Endothelial cell of umbilical vein (primary cell): ENCODE data around the gene ITPR2. TPM values are rescaled to one million over a fixed set of nuclear protein-coding genes. Genes with fewer than 3 reads are reported as not detected.

Experiments used
- BruUV-seq: library from RNA; stranded (reverse); fragments of 400-500 nt; replicated peaks from 2 replicates; lab custom pipeline; 2021; lab: Mats Ljungman, UMichigan
- CTCF ChIA-PET: fragments of 300-600, 350-600 bp; sonication (Branson Sonifier 250); formaldehyde crosslinking; loops from one replicate; lab custom pipeline; 2021; ENCODE audit warnings: antibody characterized with exemption, inconsistent platforms; lab: Charles Lee
- POLR2A ChIA-PET: fragments of 300-600, 350-600 bp; sonication (Branson Sonifier 250); formaldehyde crosslinking; loops from one replicate; lab custom pipeline; 2021; ENCODE audit warnings: antibody characterized with exemption, inconsistent platforms; lab: Charles Lee
- DNase-seq: peaks from one replicate; pipeline ENCODE4 v3.0.0-alpha.2; 2011; ENCODE audit warnings: low read depth, low spot score
- FAIRE-seq: peaks from 2 replicates; lab custom pipeline; 2011; peaks lifted over from hg19 to GRCh38; lab: Jason Lieb, UNC
- H2AFZ ChIP-seq: 2 replicates; pipeline ENCODE4 v1.6.0; 2012; ENCODE audit warnings: low read depth, low read length, control low read depth, inconsistent platforms
- H3K27ac ChIP-seq: 2 replicates; pipeline ENCODE4 v1.5.1; 2011; ENCODE audit warnings: low read depth, mild to moderate bottlenecking, control low read depth, low read length, moderate library complexity; ENCODE audit not compliant: insufficient read depth
- H3K27me3 ChIP-seq, 2 experiments: 2 replicates each; pipeline versions ENCODE4 v1.6.0 to v1.6.1; 2011; ENCODE audit warnings: low read length in 2 of 2, mixed read lengths in 1 of 2; ENCODE audit not compliant: control insufficient read depth in 2 of 2, insufficient read depth in 2 of 2
- H3K36me3 ChIP-seq, 2 experiments: 2 replicates in 1 of 2; 3 replicates in 1 of 2; pipeline ENCODE4 v1.5.1; 2011; ENCODE audit warnings: low read length in 2 of 2, mild to moderate bottlenecking in 1 of 2, moderate library complexity in 1 of 2; ENCODE audit not compliant: control insufficient read depth in 2 of 2, insufficient read depth in 2 of 2; ENCODE audit errors: extremely low read depth in 1 of 2
- H3K4me1 ChIP-seq: 3 replicates; pipeline ENCODE4 v1.5.1; 2011; ENCODE audit warnings: mild to moderate bottlenecking, low read length; ENCODE audit not compliant: control insufficient read depth, insufficient read depth; ENCODE audit errors: extremely low read depth
- H3K4me2 ChIP-seq: 2 replicates; pipeline ENCODE4 v1.6.1; 2011; ENCODE audit warnings: low read length, control low read depth, mixed read lengths; ENCODE audit not compliant: insufficient read depth
- H3K4me3 ChIP-seq, 3 experiments: fragments of 200-600 bp in 1 of 3; sonication (generic), shearing (Covaris generic) in 1 of 3; replicated peaks in 1 of 3; 2 replicates each; pipeline ENCODE4 v1.5.1; 2011 to 2016; ENCODE audit warnings: control low read depth in 3 of 3, low read length in 3 of 3, mild to moderate bottlenecking in 2 of 3, inconsistent platforms in 1 of 3, low read depth in 1 of 3, moderate library complexity in 1 of 3; ENCODE audit not compliant: insufficient read depth in 1 of 3
- H3K79me2 ChIP-seq: 2 replicates; pipeline ENCODE4 v1.6.0; 2012; ENCODE audit warnings: low read length, inconsistent platforms; ENCODE audit not compliant: control insufficient read depth, insufficient read depth
- H3K9ac ChIP-seq: replicated peaks from 2 replicates; pipeline ENCODE3; 2011; ENCODE audit warnings: low read length, control low read depth; ENCODE audit not compliant: insufficient read depth; ENCODE audit errors: extremely low read depth
- H3K9me1 ChIP-seq: replicated peaks from 3 replicates; pipeline ENCODE4 v1.6.0; 2011; ENCODE audit warnings: mild to moderate bottlenecking, low read length; ENCODE audit not compliant: control insufficient read depth, insufficient read depth; ENCODE audit errors: extremely low read depth
- H3K9me3 ChIP-seq: replicated peaks from 2 replicates; pipeline ENCODE4 v1.5.1; 2012; ENCODE audit warnings: low read length, inconsistent platforms; ENCODE audit not compliant: control insufficient read depth, insufficient read depth
- H4K20me1 ChIP-seq: replicated peaks from 2 replicates; pipeline ENCODE3; 2011; ENCODE audit warnings: mild to moderate bottlenecking, low read length; ENCODE audit not compliant: control insufficient read depth, insufficient read depth; ENCODE audit errors: extremely low read depth
- CTCF ChIP-seq, 2 donors: IDR thresholded peaks; 1 replicate in 1 of 2; 2 replicates in 1 of 2; pipeline ENCODE4 v1.5.1; 2011; ENCODE audit warnings: low read length in 2 of 2, mild to moderate bottlenecking in 2 of 2, moderate library complexity in 2 of 2, control low read depth in 1 of 2, inconsistent platforms in 1 of 2, low read depth in 1 of 2; ENCODE audit not compliant: insufficient read depth in 1 of 2; ENCODE audit errors: extremely low read depth in 1 of 2
- EZH2 ChIP-seq: IDR thresholded peaks from 2 replicates; pipeline ENCODE4 v1.6.1; 2012; ENCODE audit warnings: borderline replicate concordance, low read depth, mild to moderate bottlenecking, moderate library complexity, low read length, inconsistent platforms; ENCODE audit not compliant: severe bottlenecking
- FOS ChIP-seq: IDR thresholded peaks from 2 replicates; pipeline ENCODE4 v1.6.1; 2011; ENCODE audit warnings: mild to moderate bottlenecking, low read length, moderate library complexity, borderline replicate concordance; ENCODE audit not compliant: insufficient read depth
- GATA2 ChIP-seq: IDR thresholded peaks from 2 replicates; pipeline ENCODE4 v1.7.0; 2011; ENCODE audit warnings: low read depth, mild to moderate bottlenecking, moderate library complexity, mixed read lengths, low read length; ENCODE audit not compliant: insufficient read length, insufficient read depth
- JUN ChIP-seq: IDR thresholded peaks from 2 replicates; pipeline ENCODE4 v1.6.1; 2011; ENCODE audit warnings: borderline replicate concordance, low read depth; ENCODE audit not compliant: insufficient read length, insufficient read depth
- MAX ChIP-seq: IDR thresholded peaks from 2 replicates; pipeline ENCODE4 v1.6.1; 2011; ENCODE audit not compliant: insufficient read depth, insufficient read length
- MYC ChIP-seq: IDR thresholded peaks from one replicate; pipeline ENCODE4 v1.6.1; 2011; ENCODE audit warnings: mild to moderate bottlenecking, low read depth, low read length
- POLR2A ChIP-seq: IDR thresholded peaks from 2 replicates; pipeline ENCODE4 v1.6.1; 2012; ENCODE audit warnings: low read depth, mild to moderate bottlenecking, control low read depth, low read length
- POLR2AphosphoS5 ChIP-seq: IDR thresholded peaks from 2 replicates; pipeline ENCODE4 v1.6.1; 2012; ENCODE audit warnings: low read depth, mild to moderate bottlenecking, control low read depth, low read length, moderate library complexity; ENCODE audit not compliant: insufficient read depth
- dilution Hi-C: fragments of 300-500 bp; cut with MboI; formaldehyde crosslinking; loops from one replicate; pipeline ENCODE4 v1.15.0; 2019; ENCODE audit warnings: low sequenced_read_pairs; ENCODE audit not compliant: extremely low pct_ligation_motif_present
- intact Hi-C: fragments of 100-400 bp; cut with micrococcal nuclease; formaldehyde crosslinking; loops from one replicate; pipeline ENCODE4 v1.10.0; 2022
- polyA plus RNA-seq, 4 experiments: library from polyadenylated mRNA; depleted of rRNA in 3 of 4; stranded (reverse) in 3 of 4; unstranded in 1 of 4; fragments of >200 nt; gene quantifications; 2 replicates each; pipeline versions ENCODE4 v1.2.1 to v1.2.3, GENCODE V29; 2011 to 2012; ENCODE audit warnings: missing spikeins in 1 of 4
- total RNA-seq: library from RNA; stranded (reverse); gene quantifications from 2 replicates; pipeline ENCODE4 v1.2.3, GENCODE V29; 2021

Gene ITPR2
- total and polyA plus RNA-seq, 2 donors (not counting 3 experiments of a cell fraction or from before 2014, with no cell fraction given): 16.2 to 86.8 TPM

- H3K79me2 ChIP-seq: no peaks in the 10 kb centered on the region
- dilution Hi-C loops (no loop called here), intact Hi-C loops (no loop called here)
- no peaks in the 10 kb centered on the region for H3K9me1 ChIP-seq
- H2AFZ ChIP-seq: no peak overlapping the region
- DNase-seq (no peak), FAIRE-seq (no peak)
- no peak for TF ChIP-seq MAX
- TF ChIP-seq MYC: no peak
- TF ChIP-seq JUN: no peak
- TF ChIP-seq POLR2A: no peak
- TF ChIP-seq FOS: no peak
- TF ChIP-seq EZH2: no peak
- no peak for TF ChIP-seq CTCF (IDR thresholded peaks at IDR 0.05; ENCODE audit: extremely low read depth in 1 of 2, insufficient read depth in 1 of 2, low read depth in 1 of 2, low read length in 2 of 2)
- TF ChIP-seq POLR2AphosphoS5: no peak
- TF ChIP-seq GATA2: no peak
- no peak overlapping the region for H3K27ac ChIP-seq
- H3K4me2 ChIP-seq: peak overlapping the region; percentile 73
- no peaks in the 10 kb centered on the region for H3K36me3 ChIP-seq
- H3K4me1 ChIP-seq: peaks cover 11% of the 10 kb centered on the region
- CTCF ChIA-PET: interaction anchor here (0.9 to 1.6 kb wide), 7 partner anchors 21 to 329 kb away, joined by 3 to 13 read pairs (median 4); no protein-coding TSS in a partner anchor
- H3K9me3 ChIP-seq: no peaks in the 10 kb centered on the region
- H4K20me1 ChIP-seq: no peaks in the 10 kb centered on the region
- no TSS peak for BruUV-seq
- no peak overlapping the region for H3K9ac ChIP-seq
- no peaks in the 10 kb centered on the region for H3K27me3 ChIP-seq
- POLR2A ChIA-PET: no interaction called here
- no peak overlapping the region for H3K4me3 ChIP-seq
Observed at GRCh38 chr12:26426652-26427051, 406.3 kb downstream of the ITPR2 start.
